Spleen (tissue), 11 donors: ENCODE measurements around the gene THSD7A. TPM values are rescaled to one million over a fixed set of nuclear protein-coding genes. Genes with fewer than 3 reads are reported as not detected.

Source experiments
- DNase-seq: peaks from one replicate; pipeline ENCODE4 v3.0.0-alpha.2; 2020
- H3K27ac ChIP-seq, 8 donors: fragments of 200-600 bp; sonication (generic) in 7 of 8; 1 replicate in 4 of 8; 2 replicates in 4 of 8; pipeline versions ENCODE4 v1.5.0 to v1.8.0; 2016 to 2021; ENCODE audit warnings: inconsistent platforms in 4 of 8, mild to moderate bottlenecking in 4 of 8, moderate library complexity in 1 of 8
- H3K27me3 ChIP-seq, 7 donors: fragments of 200-600 bp; sonication (generic) in 6 of 7; replicated peaks in 1 of 7; 1 replicate in 4 of 7; 2 replicates in 3 of 7; pipeline versions ENCODE4 v1.5.0 to v1.8.0; 2016 to 2021; ENCODE audit warnings: inconsistent platforms in 3 of 7, mild to moderate bottlenecking in 1 of 7
- H3K36me3 ChIP-seq, 6 donors: fragments of 200-600 bp; sonication (generic) in 5 of 6; 1 replicate in 4 of 6; 2 replicates in 2 of 6; pipeline versions ENCODE4 v1.5.0 to v1.8.0; 2016 to 2021; ENCODE audit warnings: inconsistent platforms in 2 of 6
- H3K4me1 ChIP-seq, 6 donors: fragments of 200-600 bp; sonication (generic) in 5 of 6; 1 replicate in 3 of 6; 2 replicates in 3 of 6; pipeline versions ENCODE4 v1.5.0 to v1.8.0; 2016 to 2021; ENCODE audit warnings: inconsistent platforms in 3 of 6
- H3K4me3 ChIP-seq, 8 donors: fragments of 200-600 bp; sonication (generic) in 7 of 8; 1 replicate in 4 of 8; 2 replicates in 4 of 8; pipeline versions ENCODE4 v1.5.0 to v1.8.0; 2016 to 2021; ENCODE audit warnings: inconsistent platforms in 4 of 8, mild to moderate bottlenecking in 4 of 8, moderate library complexity in 2 of 8
- H3K9me3 ChIP-seq, 8 donors: fragments of 200-600 bp; sonication (generic) in 7 of 8; 1 replicate in 4 of 8; 2 replicates in 4 of 8; pipeline versions ENCODE4 v1.5.0 to v1.8.0; 2016 to 2021; ENCODE audit warnings: inconsistent platforms in 4 of 8
- CTCF ChIP-seq, 11 experiments: fragments of 200-600 bp in 7 of 11; fragments of 450-650 bp in 4 of 11; sonication (generic) in 4 of 11; IDR thresholded peaks in 8 of 11; conservative IDR thresholded peaks in 3 of 11; 1 replicate in 7 of 11; 2 replicates in 4 of 11; pipeline versions ENCODE4 v1.4.0 to v1.8.0; 2016 to 2021; ENCODE audit warnings: antibody characterized with exemption in 11 of 11, inconsistent platforms in 4 of 11, mild to moderate bottlenecking in 1 of 11
- POLR2A ChIP-seq, 3 donors: fragments of 450-650 bp; IDR thresholded peaks; one replicate each; pipeline ENCODE4 v1.5.1; 2017; ENCODE audit warnings: antibody characterized with exemption in 3 of 3, mild to moderate bottlenecking in 1 of 3
- POLR2AphosphoS5 ChIP-seq, 3 donors: sonication (generic); formaldehyde crosslinking; IDR thresholded peaks; one replicate each; pipeline ENCODE4 v1.5.1; 2017; ENCODE audit warnings: antibody characterized with exemption in 3 of 3
- WGBS, 5 donors: extraction: QIAGEN DNeasy Blood & Tissue Kit in 3 of 5; methylation state at CpG; one replicate each; pipeline versions ENCODE4 v1.1.5 to v1.1.7; 2013 to 2018; 5-methylcytosine and 5-hydroxymethylcytosine counted together
- intact Hi-C: fragments of 100-400 bp; cut with DNase I; formaldehyde crosslinking; loops from one replicate; pipeline ENCODE4 v1.15.0; 2023; ENCODE audit warnings: low total_unique reads
- polyA plus RNA-seq, 3 donors: library from polyadenylated mRNA; stranded (reverse); fragments of 200-250 nt; gene quantifications; one replicate each; pipeline ENCODE4 v1.2.1, GENCODE V29; 2013
- total RNA-seq, 7 donors: library from RNA; depleted of rRNA in 3 of 7; stranded (reverse); fragments of >200 nt in 3 of 7; fragmentation: NEBNext Ultra II Directional in 4 of 7; extraction: Animal tissue kit (Norgen Biotek cat#: 25700) in 4 of 7; gene quantifications; one replicate each; pipeline versions ENCODE4 v1.1.0 to v1.2.1, GENCODE V29; 2016 to 2021
- donor health status: healthy with polysubstance abuse.
- donor health status: DM: no; HTN: no; CAD: no; lungs with moderate emphysema.
- donor health status: DM: no; HTN: no; CAD: no.
- donor health status: Bipolar disorder and iron deficiency.
- donor health status: healthy.
- donor health status: DM: no; HTN: no; CAD: no.
- donor health status: DM: yes; HTN: yes; CAD: no.

The THSD7A gene
- total and polyA plus RNA-seq, 10 donors, result 0.29 to 8.7 (median 4.2) TPM

- Histone ChIP-seq H3K36me3 (no peaks in the 10 kb centered on the region), H3K27me3 (no peaks in the 10 kb centered on the region), H3K9me3 (no peaks in the 10 kb centered on the region), H3K4me3 (no peak overlapping the region), H3K4me1 (no peaks in the 10 kb centered on the region), H3K27ac (peak overlapping the region in 3 of 8 donors; percentile 5 to 37 (median 14))
- intact Hi-C loops, result no loop called here
- TF ChIP-seq POLR2A (IDR thresholded peaks at IDR 0.05) (no peak), CTCF (IDR thresholded peaks at IDR 0.05 in 8 of 11, conservative IDR thresholded peaks at IDR 0.05 in 3 of 11) (no peak), POLR2AphosphoS5 (IDR thresholded peaks at IDR 0.05) (no peak)
- DNase-seq, result no peak
- WGBS, 5 donors, result 54 to 63% (median 57%) methylated on average over 5 of the region's 5 CpGs
Measured at GRCh38 chr7:11458736-11459483, 373.1 kb downstream of the THSD7A start.

GRCh38 chr7:11457419-11457818 is 374.6 kb downstream of the THSD7A start:
- TF ChIP-seq POLR2AphosphoS5 (IDR thresholded peaks at IDR 0.05), result no peak
- intact Hi-C loops, result no loop called here
- H3K4me3 ChIP-seq, result no peak overlapping the region
- WGBS, 5 donors, result 80 to 96% (median 85%) methylated on average over 3 of the region's 3 CpGs
- H3K27ac ChIP-seq, result no peak overlapping the region
- no peaks in the 10 kb centered on the region for H3K4me1 ChIP-seq
- no peaks in the 10 kb centered on the region for H3K27me3 ChIP-seq
- H3K36me3 ChIP-seq, result no peaks in the 10 kb centered on the region
- DNase-seq, result no peak
- H3K9me3 ChIP-seq, result no peaks in the 10 kb centered on the region

GRCh38 chr7:11456574-11456973 is 375.4 kb downstream of the THSD7A start:
- WGBS, 5 donors, result 92 to 100% (median 96%) methylated on average over 1 of the region's 1 CpG
- intact Hi-C loops, result no loop called here
- TF ChIP-seq POLR2A (IDR thresholded peaks at IDR 0.05), result no peak
- Histone ChIP-seq H3K27ac (no peak overlapping the region), H3K27me3 (no peaks in the 10 kb centered on the region), H3K4me1 (no peaks in the 10 kb centered on the region), H3K9me3 (no peaks in the 10 kb centered on the region), H3K4me3 (no peak overlapping the region), H3K36me3 (no peaks in the 10 kb centered on the region)
- no peak for DNase-seq

- no peaks in the 10 kb centered on the region for H3K4me1 ChIP-seq
- intact Hi-C loops, result no loop called here
- no peak for DNase-seq
- WGBS, 5 donors, result 69 to 85% (median 80%) methylated on average over 3 of the region's 3 CpGs
- TF ChIP-seq POLR2A (IDR thresholded peaks at IDR 0.05), result no peak
- no peak for TF ChIP-seq CTCF (IDR thresholded peaks at IDR 0.05 in 8 of 11, conservative IDR thresholded peaks at IDR 0.05 in 3 of 11)
- no peak for TF ChIP-seq POLR2AphosphoS5 (IDR thresholded peaks at IDR 0.05)
- H3K36me3 ChIP-seq, result no peaks in the 10 kb centered on the region
- no peak overlapping the region for H3K27ac ChIP-seq
- no peak overlapping the region for H3K4me3 ChIP-seq
- no peaks in the 10 kb centered on the region for H3K27me3 ChIP-seq
- H3K9me3 ChIP-seq, result no peaks in the 10 kb centered on the region
Measured at GRCh38 chr7:11452476-11452875, 379.5 kb downstream of the THSD7A start.

GRCh38 chr7:11450281-11450680 is 381.7 kb downstream of the THSD7A start:
- no peak overlapping the region for H3K27ac ChIP-seq
- intact Hi-C loops, result no loop called here
- DNase-seq, result no peak
- WGBS, 5 donors, result 32 to 47% (median 41%) methylated on average over 1 of the region's 1 CpG
- no peaks in the 10 kb centered on the region for H3K27me3 ChIP-seq
- H3K4me1 ChIP-seq, result no peaks in the 10 kb centered on the region
- H3K36me3 ChIP-seq, result no peaks in the 10 kb centered on the region
- TF ChIP-seq POLR2AphosphoS5 (IDR thresholded peaks at IDR 0.05) (no peak), POLR2A (IDR thresholded peaks at IDR 0.05) (no peak), CTCF (IDR thresholded peaks at IDR 0.05 in 8 of 11, conservative IDR thresholded peaks at IDR 0.05 in 3 of 11) (no peak)
- no peaks in the 10 kb centered on the region for H3K9me3 ChIP-seq
- H3K4me3 ChIP-seq, result no peak overlapping the region
